ENCODE measurements around the gene MID2. TPM values are rescaled to one million over a fixed set of nuclear protein-coding genes. Genes with fewer than 3 reads are reported as not detected.
"Not testable (repeated sequence)": the region's sequence is repeated elsewhere in the genome, so short reads cannot be mapped to it uniquely, and the experiment has no call there.

Gene MID2
- total RNA-seq, 2 donors from 2014 or later, result 4.8 to 10.8 TPM

DNA sequence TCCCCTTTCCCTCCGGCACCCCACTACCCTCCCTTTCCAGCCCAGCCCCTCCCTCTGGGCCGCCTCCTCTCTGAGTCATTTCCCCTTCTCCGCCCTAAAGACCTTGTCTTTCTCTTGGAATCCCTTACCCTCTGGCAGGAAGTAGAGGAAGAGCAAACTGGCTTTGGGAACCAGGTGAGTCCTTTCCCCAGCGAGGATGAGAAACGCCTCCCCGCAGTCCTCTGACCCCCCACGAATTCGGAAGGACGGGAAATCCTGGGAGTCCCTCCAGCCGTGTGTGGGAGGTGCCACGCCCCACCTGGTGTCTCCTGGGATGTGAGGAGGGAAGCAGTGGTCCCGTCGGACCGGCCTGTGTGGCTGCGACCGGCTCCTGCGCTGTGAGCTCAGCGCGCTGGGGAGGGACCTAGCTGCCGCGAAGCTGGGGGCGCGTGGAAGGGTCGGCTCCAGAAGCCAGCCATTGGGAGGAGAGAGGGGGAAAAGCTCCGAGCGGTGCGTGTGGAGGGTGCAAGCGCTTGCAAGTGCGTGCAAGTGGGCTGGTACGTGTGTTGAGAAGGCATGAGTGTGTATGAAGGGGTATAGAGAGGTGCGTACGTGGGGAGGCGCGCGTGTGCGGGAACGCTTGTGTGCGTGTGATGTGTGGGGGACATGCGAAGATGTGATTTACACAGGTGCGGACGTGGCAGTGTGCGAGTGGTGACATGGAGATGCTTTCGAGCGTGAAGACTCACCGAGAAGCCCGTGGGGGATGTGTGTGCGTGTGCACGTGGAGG is 110.2 kb downstream of the MID2 start:
- Histone ChIP-seq H3K9me3 (no peaks in the 10 kb centered on the region), H3K4me3 (peak overlapping the region in 1 of 2 donors; percentile 15), H3K36me3 (no peaks in the 10 kb centered on the region), H3K4me1 (no peaks in the 10 kb centered on the region), H3K27ac (no peak overlapping the region), H3K27me3 (no peaks in the 10 kb centered on the region)
- no peak for DNase-seq (ENCODE audit: low spot score)
- TF ChIP-seq, protein P1, sequence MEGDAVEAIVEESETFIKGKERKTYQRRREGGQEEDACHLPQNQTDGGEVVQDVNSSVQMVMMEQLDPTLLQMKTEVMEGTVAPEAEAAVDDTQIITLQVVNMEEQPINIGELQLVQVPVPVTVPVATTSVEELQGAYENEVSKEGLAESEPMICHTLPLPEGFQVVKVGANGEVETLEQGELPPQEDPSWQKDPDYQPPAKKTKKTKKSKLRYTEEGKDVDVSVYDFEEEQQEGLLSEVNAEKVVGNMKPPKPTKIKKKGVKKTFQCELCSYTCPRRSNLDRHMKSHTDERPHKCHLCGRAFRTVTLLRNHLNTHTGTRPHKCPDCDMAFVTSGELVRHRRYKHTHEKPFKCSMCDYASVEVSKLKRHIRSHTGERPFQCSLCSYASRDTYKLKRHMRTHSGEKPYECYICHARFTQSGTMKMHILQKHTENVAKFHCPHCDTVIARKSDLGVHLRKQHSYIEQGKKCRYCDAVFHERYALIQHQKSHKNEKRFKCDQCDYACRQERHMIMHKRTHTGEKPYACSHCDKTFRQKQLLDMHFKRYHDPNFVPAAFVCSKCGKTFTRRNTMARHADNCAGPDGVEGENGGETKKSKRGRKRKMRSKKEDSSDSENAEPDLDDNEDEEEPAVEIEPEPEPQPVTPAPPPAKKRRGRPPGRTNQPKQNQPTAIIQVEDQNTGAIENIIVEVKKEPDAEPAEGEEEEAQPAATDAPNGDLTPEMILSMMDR (IDR thresholded peaks at IDR 0.05), result no peak

DNA sequence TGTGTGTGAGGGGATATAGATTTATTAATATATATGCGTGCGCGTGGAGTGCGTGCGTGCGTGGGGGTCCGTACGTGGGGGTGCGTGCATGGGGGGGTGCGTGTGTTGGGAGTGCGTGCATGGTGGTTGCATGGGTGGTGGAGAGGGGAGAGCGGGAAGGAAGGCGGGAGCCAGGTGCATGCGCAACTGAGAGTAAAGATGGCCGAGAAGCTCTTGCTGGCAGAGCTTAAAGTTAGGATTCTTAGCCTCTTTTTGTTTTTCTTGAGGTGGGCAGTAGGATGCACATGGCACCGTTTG is 110.7 kb downstream of the MID2 start:
- Histone ChIP-seq H3K27ac (no peak overlapping the region), H3K27me3 (no peaks in the 10 kb centered on the region), H3K9me3 (no peaks in the 10 kb centered on the region), H3K4me3 (no peak overlapping the region), H3K36me3 (no peaks in the 10 kb centered on the region), H3K4me1 (no peaks in the 10 kb centered on the region)
- TF ChIP-seq, protein P1 (IDR thresholded peaks at IDR 0.05), result no peak
- no peak for DNase-seq (ENCODE audit: low spot score)

DNA sequence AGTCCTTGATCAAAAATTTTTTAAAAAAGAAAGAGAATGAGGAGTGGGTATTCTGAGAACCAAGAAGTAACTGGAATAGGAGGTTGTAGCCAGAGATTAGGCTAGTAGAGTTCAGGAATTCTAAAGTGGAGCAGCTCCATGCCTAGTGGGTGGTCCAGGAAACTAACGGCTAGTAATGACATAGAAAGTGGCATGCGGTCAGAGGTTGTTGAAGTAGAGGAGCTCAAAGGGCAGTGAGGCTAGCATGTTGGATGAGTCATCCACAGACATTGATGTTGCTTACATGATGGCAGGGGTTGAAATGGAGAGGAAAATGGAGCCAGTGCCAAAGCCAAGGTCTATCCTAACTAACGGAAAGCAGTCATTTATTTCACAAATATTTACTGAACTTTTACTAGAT is 114.4 kb downstream of the MID2 start:
- Histone ChIP-seq H3K4me3 (no peak overlapping the region), H3K9me3 (no peaks in the 10 kb centered on the region), H3K27ac (no peak overlapping the region), H3K27me3 (no peaks in the 10 kb centered on the region), H3K36me3 (no peaks in the 10 kb centered on the region), H3K4me1 (no peaks in the 10 kb centered on the region)
- DNase-seq (ENCODE audit: low spot score), result no peak
- TF ChIP-seq, protein P1 (IDR thresholded peaks at IDR 0.05), result no peak

DNA sequence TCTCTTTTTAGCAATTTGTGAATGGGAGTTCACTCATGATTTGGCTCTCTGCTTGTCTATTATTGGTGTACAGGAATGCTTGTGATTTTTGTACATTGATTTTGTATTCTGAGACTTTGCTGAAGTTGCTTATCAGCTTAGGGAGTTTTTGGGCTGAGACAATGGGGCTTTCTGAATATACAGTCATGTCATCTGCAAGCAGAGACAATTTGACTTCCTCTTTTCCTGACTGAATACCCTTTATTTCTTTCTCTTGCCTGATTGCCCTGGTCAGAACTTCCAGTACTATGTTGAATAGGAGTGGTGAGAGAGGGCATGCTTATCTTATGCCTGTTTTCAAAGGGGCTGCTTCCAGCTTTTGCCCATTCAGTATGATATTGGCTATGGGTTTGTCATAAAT is 129.7 kb downstream of the MID2 start:
- not testable (repeated sequence) for H3K27ac ChIP-seq; DNase-seq (ENCODE audit: low spot score); H3K27me3 ChIP-seq

DNA sequence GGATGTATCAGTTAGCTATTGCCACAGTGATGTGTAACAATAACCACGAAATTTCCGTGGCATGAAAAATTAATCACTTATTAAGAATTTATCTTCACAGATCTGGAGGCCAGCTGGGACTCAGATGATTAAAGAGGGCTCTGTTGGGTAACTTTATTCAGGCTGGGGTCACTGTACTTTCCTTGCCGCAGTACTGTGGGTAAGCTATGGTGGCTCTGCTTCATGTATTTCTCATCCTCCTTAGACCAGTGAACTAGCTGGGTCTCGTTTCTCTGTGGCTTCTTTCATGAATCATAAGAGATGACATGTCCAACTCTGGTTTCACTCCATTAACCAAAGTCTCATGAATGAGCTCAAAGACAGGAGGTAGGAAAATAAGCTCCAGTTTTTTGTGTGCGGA is 143.0 kb downstream of the MID2 start:
- no peaks in the 10 kb centered on the region for H3K4me1 ChIP-seq
- H3K9me3 ChIP-seq, result peaks cover 0 to 8% of the 10 kb centered on the region in 2 donors
- DNase-seq (ENCODE audit: low spot score), result no peak
- H3K27me3 ChIP-seq, result no peaks in the 10 kb centered on the region
- H3K4me3 ChIP-seq, result no peak overlapping the region
- TF ChIP-seq, protein P1 (IDR thresholded peaks at IDR 0.05), result no peak
- no peak overlapping the region for H3K27ac ChIP-seq
- no peaks in the 10 kb centered on the region for H3K36me3 ChIP-seq

More for the DNA sequence above, 129.7 kb downstream of the MID2 start:
- H3K9me3 ChIP-seq, H3K36me3 ChIP-seq, H3K4me3 ChIP-seq, H3K4me1 ChIP-seq: not testable (repeated sequence)

- no peak for DNase-seq (ENCODE audit: low spot score)
- Histone ChIP-seq H3K4me1 (no peaks in the 10 kb centered on the region), H3K4me3 (no peak overlapping the region), H3K27ac (no peak overlapping the region), H3K36me3 (no peaks in the 10 kb centered on the region), H3K27me3 (no peaks in the 10 kb centered on the region), H3K9me3 (peaks cover 0 to 8% of the 10 kb centered on the region in 2 donors)
- TF ChIP-seq, protein P1 (IDR thresholded peaks at IDR 0.05), result no peak
Observed at GRCh38 chrX:107970073-107970472, 144.4 kb downstream of the MID2 start.
